Measurements from ENCODE around the gene PTMA. TPM values are rescaled to one million over a fixed set of nuclear protein-coding genes. Genes with fewer than 3 reads are reported as not detected.

Gene PTMA
- polyA plus RNA-seq, 3 donors, result 1,062 to 1,127 (median 1,072) TPM

DNA sequence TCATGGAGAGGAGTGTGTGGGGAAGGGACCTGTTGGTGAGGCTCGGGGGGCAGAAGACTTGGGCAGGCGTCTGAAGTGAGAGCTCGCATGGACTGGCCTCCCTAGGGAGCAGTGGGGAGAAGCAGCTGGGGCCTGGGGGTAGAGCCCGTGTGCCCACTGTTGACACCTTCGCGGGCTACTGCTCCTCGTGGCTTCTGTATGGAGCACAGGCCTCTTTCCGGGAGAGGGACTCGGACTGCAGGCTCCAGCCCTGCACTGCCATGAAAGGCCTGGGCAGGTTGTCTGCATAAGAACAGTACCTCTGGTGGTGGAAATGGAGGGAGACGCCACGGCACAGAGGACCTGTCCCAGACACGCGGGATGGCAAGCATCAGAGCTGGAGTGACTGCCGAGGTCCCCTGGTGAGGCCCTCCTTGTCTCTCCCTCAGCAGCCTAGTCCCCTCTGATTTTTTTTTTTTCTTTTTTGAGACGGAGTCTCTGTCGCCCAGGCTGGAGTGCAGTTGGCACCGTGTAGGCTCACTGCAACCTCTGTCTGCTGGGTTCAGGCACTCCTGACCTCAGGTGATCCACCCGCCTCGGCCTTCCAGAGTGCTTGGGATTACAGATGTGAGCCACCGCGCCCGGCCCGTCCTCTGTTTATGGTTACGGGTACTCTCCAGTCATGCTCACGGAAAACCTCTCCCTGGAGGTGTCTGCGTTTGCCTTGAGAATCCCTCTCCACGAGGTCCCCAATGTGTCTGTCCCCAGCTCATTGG, 44.7 kb upstream of the PTMA start:
- peaks cover 0 to 7% (median 0%) of the 10 kb centered on the region in 3 donors for H3K27me3 Mint-ChIP-seq (ENCODE audit: low read depth in 3 of 3)
- Histone ChIP-seq H2AFZ (ENCODE audit: insufficient read depth, low read depth, low read length, poor library complexity, severe bottlenecking) (peak overlapping the region; percentile 88), H3K4me3 (replicated peaks in 1 of 3; ENCODE audit: low read depth in 2 of 3, low read length in 3 of 3) (no peak overlapping the region), H3K36me3 (replicated peaks in 1 of 2; ENCODE audit: control insufficient read depth in 1 of 2, insufficient read depth in 2 of 2, low read length in 2 of 2) (no peaks in the 10 kb centered on the region), H3K27me3 (ENCODE audit: control insufficient read depth in 2 of 2, insufficient read depth in 2 of 2, low read length in 2 of 2) (no peaks in the 10 kb centered on the region), H3K4me1 (ENCODE audit: control insufficient read depth in 1 of 2, insufficient read depth in 2 of 2, low read length in 2 of 2) (peaks cover 43 to 46% of the 10 kb centered on the region in 2 donors), H3K4me2 (replicated peaks; ENCODE audit: extremely low read depth, low read length, poor library complexity, severe bottlenecking) (no peak overlapping the region), H3K27ac (ENCODE audit: low read depth in 1 of 2, low read length in 2 of 2) (no peak overlapping the region), H3K9ac (ENCODE audit: insufficient read depth, low read length, poor library complexity, severe bottlenecking) (no peak overlapping the region), H4K20me1 (ENCODE audit: insufficient read depth, low read length) (no peaks in the 10 kb centered on the region), H3K9me3 (replicated peaks in 1 of 2; ENCODE audit: control insufficient read depth in 1 of 2, insufficient read depth in 1 of 2, low read length in 2 of 2) (no peaks in the 10 kb centered on the region), H3K79me2 (ENCODE audit: insufficient read depth, low read length) (peaks cover 14% of the 10 kb centered on the region)
- peak overlapping the region in 6 of 7 donors; percentile 24 to 91 (median 87) for H3K27ac Mint-ChIP-seq
- peaks cover 2 to 3% of the 10 kb centered on the region in 2 donors for H3K36me3 Mint-ChIP-seq
- TF ChIP-seq, protein P1, sequence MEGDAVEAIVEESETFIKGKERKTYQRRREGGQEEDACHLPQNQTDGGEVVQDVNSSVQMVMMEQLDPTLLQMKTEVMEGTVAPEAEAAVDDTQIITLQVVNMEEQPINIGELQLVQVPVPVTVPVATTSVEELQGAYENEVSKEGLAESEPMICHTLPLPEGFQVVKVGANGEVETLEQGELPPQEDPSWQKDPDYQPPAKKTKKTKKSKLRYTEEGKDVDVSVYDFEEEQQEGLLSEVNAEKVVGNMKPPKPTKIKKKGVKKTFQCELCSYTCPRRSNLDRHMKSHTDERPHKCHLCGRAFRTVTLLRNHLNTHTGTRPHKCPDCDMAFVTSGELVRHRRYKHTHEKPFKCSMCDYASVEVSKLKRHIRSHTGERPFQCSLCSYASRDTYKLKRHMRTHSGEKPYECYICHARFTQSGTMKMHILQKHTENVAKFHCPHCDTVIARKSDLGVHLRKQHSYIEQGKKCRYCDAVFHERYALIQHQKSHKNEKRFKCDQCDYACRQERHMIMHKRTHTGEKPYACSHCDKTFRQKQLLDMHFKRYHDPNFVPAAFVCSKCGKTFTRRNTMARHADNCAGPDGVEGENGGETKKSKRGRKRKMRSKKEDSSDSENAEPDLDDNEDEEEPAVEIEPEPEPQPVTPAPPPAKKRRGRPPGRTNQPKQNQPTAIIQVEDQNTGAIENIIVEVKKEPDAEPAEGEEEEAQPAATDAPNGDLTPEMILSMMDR (IDR thresholded peaks at IDR 0.05), result no peak
- intact Hi-C loops (cut with micrococcal nuclease), result loop anchor here in 1 of 2 donors (5.0 kb wide), 1 partner anchor 51 kb away; no protein-coding TSS in a partner anchor
- peaks cover 0 to 3% (median 0%) of the 10 kb centered on the region in 7 donors for H3K9me3 Mint-ChIP-seq
- no peak for DNase-seq
- peaks cover 37% of the 10 kb centered on the region for H3K4me1 Mint-ChIP-seq
- 93% methylated on average over 14 of the region's 27 CpGs for WGBS (ENCODE audit: insufficient coverage)
- H3K4me3 Mint-ChIP-seq, result no peak overlapping the region

DNA sequence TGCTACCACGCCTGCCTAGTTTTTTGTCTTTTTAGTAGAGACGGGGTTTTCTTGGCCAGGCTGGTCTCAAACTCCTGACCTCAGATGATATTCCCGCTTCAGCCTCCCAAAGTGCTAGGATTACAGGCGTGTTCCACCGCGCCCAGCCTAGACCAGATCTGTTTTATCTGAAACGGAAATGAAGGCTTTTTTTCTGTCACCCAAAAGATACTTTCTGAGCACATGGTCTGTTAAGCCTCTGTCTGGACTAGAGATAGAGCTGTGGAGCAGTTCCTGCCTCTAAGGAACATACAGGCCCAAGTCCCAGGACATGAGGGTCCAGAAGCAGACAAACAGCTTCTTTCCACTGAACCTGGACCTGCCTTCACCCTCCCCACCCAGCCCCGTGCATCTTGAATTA, 43.6 kb upstream of the PTMA start:
- no peak for DNase-seq
- H4K20me1 ChIP-seq (ENCODE audit: insufficient read depth, low read length), result no peaks in the 10 kb centered on the region
- H3K79me2 ChIP-seq (ENCODE audit: insufficient read depth, low read length), result peaks cover 14% of the 10 kb centered on the region
- no peak overlapping the region for H3K4me3 Mint-ChIP-seq
- TF ChIP-seq, protein P1 (IDR thresholded peaks at IDR 0.05), result no peak
- peak overlapping the region; percentile 97 for H3K27ac ChIP-seq (ENCODE audit: low read depth in 1 of 2, low read length in 2 of 2)
- H3K4me3 ChIP-seq (replicated peaks in 1 of 3; ENCODE audit: low read depth in 2 of 3, low read length in 3 of 3), result no peak overlapping the region
- intact Hi-C loops (cut with micrococcal nuclease), result loop anchor here in 1 of 2 donors (5.0 kb wide), 1 partner anchor 52 kb away; no protein-coding TSS in a partner anchor
- no peaks in the 10 kb centered on the region for H3K27me3 ChIP-seq (ENCODE audit: control insufficient read depth in 2 of 2, insufficient read depth in 2 of 2, low read length in 2 of 2)
- no peak overlapping the region for H3K9ac ChIP-seq (ENCODE audit: insufficient read depth, low read length, poor library complexity, severe bottlenecking)
- H3K9me3 Mint-ChIP-seq, result peaks cover 0 to 3% (median 0%) of the 10 kb centered on the region in 7 donors
- H3K4me1 ChIP-seq (ENCODE audit: control insufficient read depth in 1 of 2, insufficient read depth in 2 of 2, low read length in 2 of 2), result peaks cover 43 to 46% of the 10 kb centered on the region in 2 donors
- H3K27me3 Mint-ChIP-seq (ENCODE audit: low read depth in 3 of 3), result peaks cover 0 to 7% (median 0%) of the 10 kb centered on the region in 3 donors
- peak overlapping the region in 3 of 7 donors; percentile 57 to 96 (median 58) for H3K27ac Mint-ChIP-seq
- no peaks in the 10 kb centered on the region for H3K9me3 ChIP-seq (replicated peaks in 1 of 2; ENCODE audit: control insufficient read depth in 1 of 2, insufficient read depth in 1 of 2, low read length in 2 of 2)
- H3K36me3 ChIP-seq (replicated peaks in 1 of 2; ENCODE audit: control insufficient read depth in 1 of 2, insufficient read depth in 2 of 2, low read length in 2 of 2), result no peaks in the 10 kb centered on the region
- 89% methylated on average over 7 of the region's 8 CpGs for whole genome bisulfite sequencing (ENCODE audit: insufficient coverage)
- H3K4me1 Mint-ChIP-seq, result peaks cover 38% of the 10 kb centered on the region
- peak overlapping the region; percentile 83 for H2AFZ ChIP-seq (ENCODE audit: insufficient read depth, low read depth, low read length, poor library complexity, severe bottlenecking)
- H3K36me3 Mint-ChIP-seq, result peaks cover 2 to 3% of the 10 kb centered on the region in 2 donors
- no peak overlapping the region for H3K4me2 ChIP-seq (replicated peaks; ENCODE audit: extremely low read depth, low read length, poor library complexity, severe bottlenecking)

All from CD14-positive monocyte (primary cell).